ENCODE results near the gene CELSR1. TPM values are rescaled to one million over a fixed set of nuclear protein-coding genes. Genes with fewer than 3 reads are reported as not detected.
"Not testable (repeated sequence)": the region's sequence is repeated elsewhere in the genome, so short reads cannot be mapped to it uniquely, and the experiment has no call there.

The CELSR1 gene
- total RNA-seq, 1 donor from 2014 or later, result 2.1 TPM

DNA sequence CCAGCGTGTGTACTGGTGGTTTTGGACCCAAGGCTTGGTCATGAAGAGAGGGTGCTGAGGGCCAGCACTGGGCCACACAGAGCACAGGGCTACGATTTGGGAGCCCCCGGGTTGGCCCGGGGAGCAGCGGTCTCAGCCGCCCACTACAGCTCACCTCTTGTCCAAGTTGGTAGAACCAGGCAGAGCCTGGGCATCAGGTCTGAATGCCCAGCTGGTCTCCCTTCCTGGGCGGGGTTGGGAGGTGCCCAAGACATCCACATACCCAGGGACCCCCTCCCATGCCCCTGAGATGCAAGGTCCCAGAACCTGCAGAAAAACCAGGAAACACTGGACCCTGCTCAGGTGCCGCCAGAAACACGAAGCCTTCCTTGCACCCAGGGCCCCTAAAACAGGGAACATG is 18.0 kb downstream of the CELSR1 start:
- Histone ChIP-seq H3K4me1 (ENCODE audit: control insufficient read depth in 3 of 3, insufficient read depth in 3 of 3, low read length in 3 of 3) (peaks cover 0 to 2% (median 0%) of the 10 kb centered on the region in 3 donors), H3K9me3 (ENCODE audit: control insufficient read depth in 3 of 3, low read length in 3 of 3) (no peaks in the 10 kb centered on the region), H3K4me3 (ENCODE audit: low read length in 3 of 3) (no peak overlapping the region), H3K9ac (ENCODE audit: low read depth in 1 of 3, low read length in 3 of 3) (no peak overlapping the region), H3K27ac (ENCODE audit: low read depth, low read length) (no peak overlapping the region), H3K27me3 (ENCODE audit: control insufficient read depth in 3 of 3, insufficient read depth in 3 of 3, low read length in 3 of 3) (peaks cover 3 to 14% (median 8%) of the 10 kb centered on the region in 3 donors), H3K36me3 (ENCODE audit: control insufficient read depth in 3 of 3, insufficient read depth in 3 of 3, low read length in 3 of 3) (no peaks in the 10 kb centered on the region)

DNA sequence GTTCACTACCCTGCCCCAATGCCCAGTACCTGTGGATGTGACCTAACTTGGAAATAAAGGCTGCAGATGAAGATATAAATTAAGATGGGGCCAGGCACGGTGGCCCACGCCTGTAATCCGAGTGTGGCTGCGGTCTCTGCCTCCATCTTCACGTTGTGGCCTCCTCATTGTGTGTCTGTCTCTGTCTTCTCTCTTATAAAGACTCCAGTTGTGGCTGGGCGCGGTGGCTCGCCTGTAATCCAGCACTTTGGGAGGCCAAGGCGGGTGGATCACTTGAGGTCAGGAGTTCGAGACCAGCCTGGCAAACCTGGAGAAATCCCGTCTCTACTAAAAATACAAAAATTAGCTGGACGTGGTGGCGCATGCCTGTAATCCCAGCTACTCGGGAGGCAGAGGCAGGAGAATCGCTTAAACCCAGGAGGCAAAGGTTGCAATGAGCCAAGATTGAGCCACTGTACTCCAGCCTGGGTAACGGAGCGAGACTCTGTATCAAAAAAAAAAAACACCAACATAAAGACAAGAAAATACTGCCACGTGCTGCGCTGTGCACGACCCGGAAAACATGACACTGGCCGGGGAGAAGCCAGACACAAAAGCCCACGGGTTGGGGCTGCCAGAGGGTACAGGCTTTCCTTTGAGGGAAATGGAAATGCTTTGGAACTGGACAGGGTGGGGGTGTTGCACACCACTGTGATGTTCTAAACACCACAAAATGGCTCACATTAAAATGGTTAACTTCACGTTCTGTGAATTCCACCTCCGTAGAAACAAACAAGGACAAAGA is 18.7 kb downstream of the CELSR1 start:
- H3K27ac ChIP-seq (ENCODE audit: low read depth, low read length), result no peak overlapping the region
- no peaks in the 10 kb centered on the region for H3K36me3 ChIP-seq (ENCODE audit: control insufficient read depth in 3 of 3, insufficient read depth in 3 of 3, low read length in 3 of 3)
- no peak overlapping the region for H3K9ac ChIP-seq (ENCODE audit: low read depth in 1 of 3, low read length in 3 of 3)
- no peaks in the 10 kb centered on the region for H3K9me3 ChIP-seq (ENCODE audit: control insufficient read depth in 3 of 3, low read length in 3 of 3)
- no peak overlapping the region for H3K4me3 ChIP-seq (ENCODE audit: low read length in 3 of 3)
- peaks cover 3 to 8% (median 5%) of the 10 kb centered on the region in 3 donors for H3K27me3 ChIP-seq (ENCODE audit: control insufficient read depth in 3 of 3, insufficient read depth in 3 of 3, low read length in 3 of 3)
- peaks cover 0 to 2% (median 0%) of the 10 kb centered on the region in 3 donors for H3K4me1 ChIP-seq (ENCODE audit: control insufficient read depth in 3 of 3, insufficient read depth in 3 of 3, low read length in 3 of 3)

DNA sequence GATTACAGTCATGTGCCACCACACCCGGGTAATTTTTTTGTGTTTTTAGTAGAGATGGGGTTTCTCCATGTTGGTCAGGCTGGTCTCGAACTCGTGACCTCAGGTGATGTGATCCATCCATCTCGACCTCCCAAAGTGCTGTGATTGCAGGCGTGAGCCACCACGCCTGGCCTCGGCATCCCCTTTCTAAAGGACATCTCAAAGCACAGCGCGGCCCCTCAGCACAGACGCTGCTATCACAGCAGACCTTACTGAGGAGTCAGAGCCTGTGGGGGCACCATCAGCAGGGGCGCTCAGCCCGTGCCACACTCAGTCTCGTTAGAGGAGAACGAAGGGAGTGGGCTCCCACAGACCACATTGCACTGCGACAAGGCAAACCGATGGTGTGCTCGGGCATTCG is 19.4 kb downstream of the CELSR1 start:
- Histone ChIP-seq H3K4me1 (ENCODE audit: control insufficient read depth in 3 of 3, insufficient read depth in 3 of 3, low read length in 3 of 3) (peaks cover 0 to 2% (median 0%) of the 10 kb centered on the region in 3 donors), H3K9ac (ENCODE audit: low read depth in 1 of 3, low read length in 3 of 3) (no peak overlapping the region), H3K36me3 (ENCODE audit: control insufficient read depth in 3 of 3, insufficient read depth in 3 of 3, low read length in 3 of 3) (no peaks in the 10 kb centered on the region), H3K4me3 (ENCODE audit: low read length in 3 of 3) (no peak overlapping the region), H3K27me3 (ENCODE audit: control insufficient read depth in 3 of 3, insufficient read depth in 3 of 3, low read length in 3 of 3) (peaks cover 3 to 10% (median 4%) of the 10 kb centered on the region in 3 donors), H3K9me3 (ENCODE audit: control insufficient read depth in 3 of 3, low read length in 3 of 3) (no peaks in the 10 kb centered on the region), H3K27ac (ENCODE audit: low read depth, low read length) (no peak overlapping the region)

DNA sequence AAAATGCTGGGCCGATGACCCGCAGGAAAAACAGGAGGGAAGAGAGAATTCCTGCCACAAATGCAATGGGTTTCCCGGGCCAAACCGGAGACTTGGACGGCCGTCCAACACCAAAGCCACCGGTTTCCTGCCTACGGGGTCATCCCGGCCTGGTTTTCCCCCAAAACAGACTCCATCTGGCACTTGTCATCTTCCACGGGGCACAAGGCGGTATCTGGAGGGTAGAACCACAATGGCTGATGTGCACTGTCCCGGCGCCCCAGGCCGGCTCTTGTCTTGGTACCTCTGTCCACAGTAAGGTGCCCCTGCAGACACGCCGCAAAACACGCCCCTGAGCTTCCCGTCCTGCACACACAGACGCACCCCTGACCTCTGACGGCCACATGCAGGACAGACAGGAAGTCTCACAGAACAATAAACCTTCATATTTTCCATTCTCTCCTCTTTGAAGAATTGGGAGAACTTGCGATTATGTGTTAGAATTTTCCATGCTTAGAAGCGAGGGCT is 20.1 kb downstream of the CELSR1 start:
- Histone ChIP-seq H3K4me1 (ENCODE audit: control insufficient read depth in 3 of 3, insufficient read depth in 3 of 3, low read length in 3 of 3) (peaks cover 0 to 2% (median 0%) of the 10 kb centered on the region in 3 donors), H3K27me3 (ENCODE audit: control insufficient read depth in 3 of 3, insufficient read depth in 3 of 3, low read length in 3 of 3) (peaks cover 3 to 7% (median 4%) of the 10 kb centered on the region in 3 donors), H3K9me3 (ENCODE audit: control insufficient read depth in 3 of 3, low read length in 3 of 3) (no peaks in the 10 kb centered on the region), H3K36me3 (ENCODE audit: control insufficient read depth in 3 of 3, insufficient read depth in 3 of 3, low read length in 3 of 3) (no peaks in the 10 kb centered on the region), H3K9ac (ENCODE audit: low read depth in 1 of 3, low read length in 3 of 3) (no peak overlapping the region), H3K4me3 (ENCODE audit: low read length in 3 of 3) (no peak overlapping the region), H3K27ac (ENCODE audit: low read depth, low read length) (no peak overlapping the region)

DNA sequence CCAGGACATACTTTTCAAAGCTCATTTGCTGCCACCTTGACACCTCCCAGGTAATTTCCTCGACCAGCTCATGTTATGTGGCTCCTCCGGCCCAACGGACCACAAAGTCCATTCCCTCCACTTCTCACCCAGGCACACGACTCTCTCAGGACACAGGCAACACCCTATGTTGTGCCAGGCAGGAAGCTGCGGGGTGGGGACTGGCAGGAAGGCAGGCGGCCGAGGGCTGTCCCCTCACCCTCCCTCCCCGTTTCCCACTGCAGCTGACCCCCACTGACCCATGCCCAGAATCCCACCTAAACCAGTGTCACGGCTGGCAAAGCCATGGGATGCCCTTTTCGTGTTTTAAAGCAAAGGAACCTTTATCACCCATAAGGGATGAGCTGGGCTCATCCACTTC is 20.8 kb downstream of the CELSR1 start:
- Histone ChIP-seq H3K27me3 (ENCODE audit: control insufficient read depth in 3 of 3, insufficient read depth in 3 of 3, low read length in 3 of 3) (peaks cover 3 to 5% (median 4%) of the 10 kb centered on the region in 3 donors), H3K4me3 (ENCODE audit: low read length in 3 of 3) (no peak overlapping the region), H3K27ac (ENCODE audit: low read depth, low read length) (no peak overlapping the region), H3K9me3 (ENCODE audit: control insufficient read depth in 3 of 3, low read length in 3 of 3) (no peaks in the 10 kb centered on the region), H3K36me3 (ENCODE audit: control insufficient read depth in 3 of 3, insufficient read depth in 3 of 3, low read length in 3 of 3) (no peaks in the 10 kb centered on the region), H3K9ac (ENCODE audit: low read depth in 1 of 3, low read length in 3 of 3) (no peak overlapping the region), H3K4me1 (ENCODE audit: control insufficient read depth in 3 of 3, insufficient read depth in 3 of 3, low read length in 3 of 3) (peaks cover 0 to 2% (median 0%) of the 10 kb centered on the region in 3 donors)

DNA sequence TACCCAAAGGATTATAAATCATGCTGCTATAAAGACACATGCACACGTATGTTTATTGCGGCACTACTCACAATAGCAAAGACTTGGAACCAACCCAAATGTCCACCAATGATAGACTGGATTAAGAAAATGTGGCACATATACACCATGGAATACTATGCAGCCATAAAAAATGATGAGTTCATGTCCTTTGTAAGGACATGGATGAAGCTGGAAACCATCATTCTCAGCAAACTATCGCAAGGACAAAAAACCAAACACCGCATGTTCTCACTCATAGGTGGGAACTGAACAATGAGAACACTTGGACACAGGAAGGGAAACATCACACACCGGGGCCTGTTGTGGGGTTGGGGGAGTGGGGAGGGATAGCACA is 21.3 kb downstream of the CELSR1 start:
- H3K27ac ChIP-seq (ENCODE audit: low read depth, low read length); H3K9me3 ChIP-seq (ENCODE audit: control insufficient read depth in 3 of 3, low read length in 3 of 3); H3K4me3 ChIP-seq (ENCODE audit: low read length in 3 of 3); H3K9ac ChIP-seq (ENCODE audit: low read depth in 1 of 3, low read length in 3 of 3); H3K4me1 ChIP-seq (ENCODE audit: control insufficient read depth in 3 of 3, insufficient read depth in 3 of 3, low read length in 3 of 3); H3K27me3 ChIP-seq (ENCODE audit: control insufficient read depth in 3 of 3, insufficient read depth in 3 of 3, low read length in 3 of 3); H3K36me3 ChIP-seq (ENCODE audit: control insufficient read depth in 3 of 3, insufficient read depth in 3 of 3, low read length in 3 of 3): not testable (repeated sequence)

DNA sequence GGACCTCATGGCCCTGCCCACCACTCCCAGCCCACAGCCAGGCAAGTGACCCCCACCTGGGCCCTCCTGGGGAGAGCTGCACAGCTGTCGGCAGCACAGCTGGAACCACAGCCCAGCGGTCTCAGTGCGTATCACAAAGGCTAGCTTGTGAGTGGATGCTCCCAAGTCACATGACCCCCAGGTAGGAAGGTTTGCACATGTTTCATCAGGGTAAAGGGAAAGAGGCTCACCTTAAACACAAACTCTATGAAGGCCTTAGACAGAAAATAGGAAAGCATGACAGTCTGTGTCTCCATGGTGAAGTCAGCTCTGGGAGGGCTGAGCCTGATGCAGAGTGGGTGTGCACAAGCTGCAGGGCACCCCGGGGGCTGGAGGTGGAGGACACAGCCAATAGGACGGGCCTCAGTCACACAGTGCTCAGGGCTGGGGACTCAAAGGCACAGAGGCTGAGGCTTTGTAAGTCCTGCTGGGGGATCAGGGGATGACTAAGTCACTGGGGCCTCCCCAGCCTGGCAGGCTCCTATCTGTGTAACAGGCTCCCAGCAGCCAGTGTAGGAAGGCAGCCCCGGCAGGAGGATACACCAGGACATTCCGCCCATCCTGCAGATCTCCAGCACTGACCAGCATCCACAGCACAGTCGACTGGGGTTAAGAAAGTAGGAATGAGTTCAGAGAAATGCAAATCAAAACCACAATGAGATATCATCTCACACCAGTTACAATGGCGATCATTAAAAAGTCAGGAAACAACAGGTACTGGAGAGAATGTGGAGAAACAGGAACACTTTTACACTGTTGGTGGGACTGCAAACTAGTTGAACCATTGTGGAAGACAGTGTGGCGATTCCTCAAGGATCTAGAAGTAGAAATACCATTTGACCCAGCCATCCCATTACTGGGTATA is 22.0 kb downstream of the CELSR1 start:
- Histone ChIP-seq H3K9ac (ENCODE audit: low read depth in 1 of 3, low read length in 3 of 3) (no peak overlapping the region), H3K9me3 (ENCODE audit: control insufficient read depth in 3 of 3, low read length in 3 of 3) (no peaks in the 10 kb centered on the region), H3K4me3 (ENCODE audit: low read length in 3 of 3) (no peak overlapping the region), H3K36me3 (ENCODE audit: control insufficient read depth in 3 of 3, insufficient read depth in 3 of 3, low read length in 3 of 3) (no peaks in the 10 kb centered on the region), H3K4me1 (ENCODE audit: control insufficient read depth in 3 of 3, insufficient read depth in 3 of 3, low read length in 3 of 3) (peaks cover 0 to 3% (median 2%) of the 10 kb centered on the region in 3 donors), H3K27me3 (ENCODE audit: control insufficient read depth in 3 of 3, insufficient read depth in 3 of 3, low read length in 3 of 3) (peaks cover 3 to 5% (median 4%) of the 10 kb centered on the region in 3 donors), H3K27ac (ENCODE audit: low read depth, low read length) (no peak overlapping the region)

DNA sequence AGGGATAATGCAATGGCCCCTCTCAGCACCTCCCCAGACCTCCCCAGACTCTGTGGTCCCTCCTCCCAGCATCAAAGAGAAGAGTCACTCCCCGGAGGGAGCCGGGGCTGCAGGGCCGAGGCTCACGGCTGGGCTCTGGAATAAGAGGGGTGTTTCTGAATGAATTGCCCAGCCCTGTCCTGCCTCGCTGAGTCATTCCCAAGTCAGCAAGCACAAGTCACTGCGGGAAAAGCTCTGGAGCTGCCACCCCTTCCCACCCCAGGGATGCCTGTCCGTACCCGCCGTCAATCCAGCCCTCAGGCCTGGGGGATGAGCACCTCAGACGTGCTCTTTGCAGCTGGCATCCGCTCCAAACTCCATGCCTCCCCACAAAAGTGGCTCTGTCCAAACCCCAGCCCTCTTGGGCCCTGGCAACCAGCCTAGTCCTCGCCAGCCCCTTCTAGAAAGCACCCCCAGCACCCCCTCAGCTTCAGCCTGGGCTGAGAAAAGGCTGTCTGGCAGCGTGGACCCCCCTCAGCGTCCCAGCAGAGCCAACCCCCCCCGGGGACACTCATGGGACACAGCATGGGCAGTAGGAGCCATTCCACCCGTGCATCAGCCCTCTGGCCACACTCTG is 22.7 kb downstream of the CELSR1 start:
- Histone ChIP-seq H3K4me3 (ENCODE audit: low read length in 3 of 3) (no peak overlapping the region), H3K27me3 (ENCODE audit: control insufficient read depth in 3 of 3, insufficient read depth in 3 of 3, low read length in 3 of 3) (peaks cover 4 to 6% (median 5%) of the 10 kb centered on the region in 3 donors), H3K9me3 (ENCODE audit: control insufficient read depth in 3 of 3, low read length in 3 of 3) (no peaks in the 10 kb centered on the region), H3K27ac (ENCODE audit: low read depth, low read length) (no peak overlapping the region), H3K4me1 (ENCODE audit: control insufficient read depth in 3 of 3, insufficient read depth in 3 of 3, low read length in 3 of 3) (peaks cover 0 to 3% (median 2%) of the 10 kb centered on the region in 3 donors), H3K36me3 (ENCODE audit: control insufficient read depth in 3 of 3, insufficient read depth in 3 of 3, low read length in 3 of 3) (no peaks in the 10 kb centered on the region), H3K9ac (ENCODE audit: low read depth in 1 of 3, low read length in 3 of 3) (no peak overlapping the region)

DNA sequence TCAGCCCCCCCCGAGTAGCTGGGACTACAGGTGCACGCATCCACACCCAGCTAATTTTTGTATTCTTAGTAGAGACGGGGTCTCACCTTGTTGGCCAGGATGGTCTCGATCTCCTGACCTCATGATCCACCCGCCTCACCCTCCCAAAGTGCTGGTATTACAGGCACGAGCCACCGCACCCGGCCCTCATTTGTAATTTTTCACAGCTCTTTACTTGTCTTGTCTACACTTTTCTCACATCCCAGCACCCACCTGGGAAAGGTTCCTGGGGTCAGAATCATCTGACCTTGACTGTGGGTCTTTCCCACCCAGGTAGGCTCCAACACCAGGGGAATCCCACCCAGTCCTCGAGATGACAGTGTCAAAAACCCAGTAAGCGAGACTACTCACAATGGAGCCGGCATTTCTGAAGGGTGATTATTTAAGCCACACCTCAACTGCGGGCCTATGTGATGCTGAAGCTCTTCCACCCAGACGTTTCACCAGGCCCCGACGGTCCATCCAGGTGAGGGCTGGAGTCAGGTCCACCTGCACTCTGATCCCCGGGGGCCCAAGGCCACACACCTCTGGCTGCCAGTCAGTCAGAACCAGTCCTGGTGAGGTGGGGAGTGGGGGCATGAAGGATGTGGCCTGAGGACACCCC is 23.4 kb downstream of the CELSR1 start:
- peaks cover 0 to 3% (median 2%) of the 10 kb centered on the region in 3 donors for H3K4me1 ChIP-seq (ENCODE audit: control insufficient read depth in 3 of 3, insufficient read depth in 3 of 3, low read length in 3 of 3)
- H3K9ac ChIP-seq (ENCODE audit: low read depth in 1 of 3, low read length in 3 of 3), result no peak overlapping the region
- no peaks in the 10 kb centered on the region for H3K36me3 ChIP-seq (ENCODE audit: control insufficient read depth in 3 of 3, insufficient read depth in 3 of 3, low read length in 3 of 3)
- H3K27ac ChIP-seq (ENCODE audit: low read depth, low read length), result no peak overlapping the region
- no peaks in the 10 kb centered on the region for H3K9me3 ChIP-seq (ENCODE audit: control insufficient read depth in 3 of 3, low read length in 3 of 3)
- H3K4me3 ChIP-seq (ENCODE audit: low read length in 3 of 3), result no peak overlapping the region
- peaks cover 9 to 12% (median 10%) of the 10 kb centered on the region in 3 donors for H3K27me3 ChIP-seq (ENCODE audit: control insufficient read depth in 3 of 3, insufficient read depth in 3 of 3, low read length in 3 of 3)
